ENCODE data around the gene FCSK.

Gene FCSK

GRCh38 chr16:70457446-70458166 lies 3.2 kb downstream of the FCSK start:
- no peak for DNase-seq

DNA sequence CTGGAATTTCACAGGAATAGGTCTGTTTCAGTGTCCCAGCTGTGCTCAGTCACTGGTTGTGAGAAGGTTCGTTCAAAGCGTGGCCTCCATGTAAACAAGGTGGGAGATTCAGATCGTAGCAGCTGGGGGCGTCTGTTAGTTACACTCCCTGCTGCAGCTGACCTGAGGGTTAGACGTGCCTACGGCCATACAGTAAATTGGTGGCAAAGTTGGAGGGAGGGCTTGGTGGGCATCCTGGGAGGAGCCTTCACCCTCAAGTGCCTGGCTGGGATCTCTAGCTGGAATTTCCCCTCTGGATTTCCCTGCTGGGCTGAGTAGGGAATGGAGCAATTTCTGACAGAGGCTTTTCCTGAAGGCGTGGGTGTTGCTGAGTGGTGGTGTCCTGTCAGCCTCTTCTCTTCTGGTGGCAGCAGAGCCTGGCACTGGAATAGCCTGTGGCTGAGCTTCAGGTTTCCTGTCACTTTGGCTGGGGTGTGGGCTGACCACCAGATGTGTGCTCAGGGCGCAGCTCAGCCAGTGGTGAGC lies 6.4 kb downstream of the FCSK start:
- no peak for DNase-seq

GRCh38 chr16:70463235-70463634 lies 8.8 kb downstream of the FCSK start:
- no peak for DNase-seq

DNA sequence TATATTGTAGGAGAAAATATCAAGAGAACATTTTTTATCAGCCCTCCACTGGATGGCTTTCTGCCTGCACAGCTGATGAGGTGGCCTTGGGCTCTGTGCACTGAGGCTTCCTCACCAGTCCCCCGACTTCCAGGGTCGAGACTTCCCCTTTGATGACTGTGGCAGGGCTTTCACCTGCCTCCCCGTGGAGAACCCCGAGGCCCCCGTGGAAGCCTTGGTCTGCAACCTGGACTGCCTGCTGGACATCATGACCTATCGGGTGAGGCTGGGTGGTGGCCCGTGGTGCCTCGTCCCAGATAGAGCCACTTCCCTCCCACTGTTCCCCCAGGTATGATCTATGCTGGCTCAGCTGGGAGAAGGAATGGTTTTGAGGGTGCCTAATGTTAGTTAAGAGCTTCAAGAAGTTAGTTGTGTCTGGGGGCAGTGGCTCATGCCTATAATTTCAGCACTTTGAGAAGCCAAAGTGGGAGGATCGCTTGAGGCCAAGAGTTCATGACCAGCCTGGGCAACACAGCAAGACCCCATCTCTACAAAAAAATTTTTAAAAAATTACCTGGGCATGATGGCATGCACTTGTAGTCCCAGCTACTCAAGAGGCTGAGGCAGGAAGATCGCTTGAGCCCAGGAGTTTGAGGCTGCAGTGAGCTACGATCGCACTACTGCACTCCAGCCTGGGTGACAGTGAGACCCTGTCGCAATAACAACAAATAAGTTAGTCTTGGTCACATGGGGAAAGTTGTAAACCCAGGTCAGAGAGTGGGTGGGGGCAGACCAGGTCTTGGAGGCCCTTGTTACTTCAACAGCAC lies 11.8 kb downstream of the FCSK start:
- DNase-seq: no peak

GRCh38 chr16:70466805-70467076 lies 12.3 kb downstream of the FCSK start:
- DNase-seq: no peak

DNA sequence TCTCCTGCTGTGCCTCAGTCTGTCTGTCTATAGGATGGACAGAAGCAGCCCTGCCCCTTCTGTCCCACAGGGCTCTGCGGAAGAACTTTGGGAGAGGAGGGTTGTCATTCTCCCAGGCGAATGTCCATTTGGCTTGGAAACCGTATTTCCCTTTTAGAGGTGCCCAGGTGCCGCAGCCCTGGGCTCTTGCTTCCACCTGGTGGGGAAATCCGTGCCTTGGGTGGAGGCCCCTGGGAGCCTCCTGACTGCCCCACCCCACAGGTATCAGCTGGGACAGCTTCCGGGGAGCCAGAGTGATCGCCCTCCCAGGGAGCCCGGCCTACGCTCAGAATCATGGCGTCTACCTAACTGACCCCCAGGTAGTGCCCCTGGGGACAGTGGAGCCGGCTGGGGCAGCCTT lies 12.7 kb downstream of the FCSK start:
- no peak for DNase-seq

DNA sequence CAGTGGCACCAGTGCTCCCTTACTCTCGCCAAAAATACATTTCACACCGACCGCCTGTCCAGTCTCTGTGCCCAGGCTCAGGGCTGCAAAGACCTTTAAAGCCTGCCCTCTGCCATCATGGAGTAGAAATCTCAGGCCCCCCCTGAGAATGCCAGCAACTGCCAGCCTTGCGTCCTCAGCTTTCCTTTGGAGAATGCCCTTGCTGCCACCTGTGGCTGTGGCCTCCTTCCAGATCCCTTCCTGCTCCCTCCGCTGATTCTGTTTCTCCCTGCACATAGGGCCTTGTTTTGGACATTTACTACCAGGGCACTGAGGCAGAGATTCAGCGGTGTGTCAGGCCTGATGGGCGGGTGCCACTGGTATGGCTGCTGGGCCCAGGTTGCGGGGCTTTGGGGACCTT lies 13.2 kb downstream of the FCSK start:
- no peak for DNase-seq

GRCh38 chr16:70468776-70469525 lies 14.6 kb downstream of the FCSK start:
- DNase-seq: no peak

- DNase-seq: no peak
Measured at GRCh38 chr16:70470141-70470926, 15.9 kb downstream of the FCSK start.

DNA sequence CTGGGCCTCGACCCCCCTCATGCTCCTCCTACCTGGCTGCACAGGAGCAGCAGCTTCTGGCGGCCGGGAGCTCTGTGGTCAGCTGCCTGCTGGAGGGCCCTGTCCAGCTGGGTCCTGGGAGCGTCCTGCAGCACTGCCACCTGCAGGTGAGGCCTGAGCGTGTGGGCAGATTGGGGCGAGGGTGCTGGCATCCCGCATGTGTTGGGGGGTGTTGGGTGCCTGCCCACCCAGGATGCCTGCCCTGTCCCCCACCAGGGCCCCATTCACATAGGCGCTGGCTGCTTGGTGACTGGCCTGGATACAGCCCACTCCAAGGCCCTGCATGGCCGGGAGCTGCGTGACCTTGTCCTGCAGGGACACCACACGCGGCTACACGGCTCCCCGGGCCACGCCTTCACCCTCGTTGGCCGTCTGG lies 16.5 kb downstream of the FCSK start:
- DNase-seq: no peak

GRCh38 chr16:70472786-70473433 lies 18.5 kb downstream of the FCSK start:
- DNase-seq: no peak

GRCh38 chr16:70473446-70474319 lies 19.3 kb downstream of the FCSK start:
- DNase-seq: no peak

GRCh38 chr16:70474320-70475053 lies 20.1 kb downstream of the FCSK start:
- no peak for DNase-seq

DNA sequence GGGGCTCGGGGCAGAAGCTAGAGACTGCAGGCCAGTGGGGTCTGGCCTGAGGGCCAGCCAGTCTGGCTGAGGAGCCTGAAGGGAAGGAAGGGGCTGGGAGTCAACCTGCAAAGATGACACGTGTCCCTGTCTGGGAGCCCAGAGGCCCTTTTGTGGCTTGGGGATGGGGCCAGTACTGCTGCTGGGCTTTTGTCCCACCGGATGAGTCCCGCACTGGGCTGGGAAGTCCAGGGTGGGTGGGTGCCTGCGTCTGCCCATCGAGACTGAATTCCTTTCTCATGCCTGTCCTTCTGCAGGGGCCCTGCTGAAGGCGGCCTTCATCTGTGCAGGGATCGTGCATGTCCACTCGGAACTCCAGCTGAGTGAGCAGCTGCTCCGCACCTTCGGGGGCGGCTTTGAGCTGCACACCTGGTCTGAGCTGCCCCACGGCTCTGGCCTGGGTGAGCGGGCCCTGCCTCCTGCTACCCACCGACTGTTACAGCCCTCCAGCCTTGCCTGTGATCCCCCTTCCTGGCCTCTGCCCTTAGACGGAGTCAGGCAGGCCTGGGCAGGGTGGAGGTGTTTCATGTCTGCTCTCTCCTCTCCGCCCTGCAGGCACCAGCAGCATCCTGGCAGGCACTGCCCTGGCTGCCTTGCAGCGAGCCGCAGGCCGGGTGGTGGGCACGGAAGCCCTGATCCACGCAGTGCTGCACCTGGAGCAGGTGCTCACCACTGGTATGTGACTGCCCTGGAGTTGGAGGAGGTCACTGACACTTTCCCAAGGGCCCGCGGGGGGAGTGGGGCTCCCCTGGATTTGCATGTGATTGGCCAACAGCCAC lies 20.9 kb downstream of the FCSK start:
- no peak for DNase-seq

DNA sequence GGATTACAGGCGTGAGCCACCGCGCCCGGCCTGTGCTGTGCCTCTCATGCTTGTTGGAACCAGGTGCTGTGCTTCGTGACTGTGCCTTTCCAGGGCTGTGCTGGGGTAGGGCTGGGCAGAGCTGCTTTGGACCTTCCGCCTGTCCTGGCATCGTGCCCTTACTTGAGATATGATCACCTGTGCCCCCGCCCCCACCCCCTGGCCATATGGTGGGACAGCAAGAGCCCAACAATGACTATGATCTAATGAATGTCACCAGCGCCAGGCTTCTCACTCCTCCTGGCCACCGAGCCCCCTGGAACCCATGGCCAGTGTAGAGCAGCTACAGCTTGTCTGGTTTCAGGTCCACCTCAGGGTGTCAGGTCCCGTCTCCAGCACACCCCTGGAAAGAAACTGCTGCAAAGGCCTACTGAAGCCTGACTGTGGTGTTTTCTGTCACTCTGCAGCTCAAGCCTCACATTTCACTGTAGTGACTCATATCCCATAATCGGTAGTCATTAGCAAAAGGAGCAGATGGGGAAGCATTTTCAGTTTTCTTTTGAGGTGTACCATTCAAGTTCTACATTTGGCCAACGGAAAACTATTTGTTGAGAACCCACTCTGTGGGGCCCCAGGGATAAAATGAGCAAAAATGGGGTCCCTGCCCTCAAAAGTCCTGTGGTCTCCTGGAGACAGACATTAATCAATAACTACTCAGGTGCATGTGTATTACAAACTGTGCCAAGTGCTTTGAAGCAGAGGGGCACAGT lies 22.1 kb downstream of the FCSK start:
- DNase-seq: no peak

GRCh38 chr16:70478169-70478568 lies 23.8 kb downstream of the FCSK start:
- DNase-seq: no peak

- DNase-seq: no peak
Measured at GRCh38 chr16:70478912-70479341, 24.5 kb downstream of the FCSK start.

DNA sequence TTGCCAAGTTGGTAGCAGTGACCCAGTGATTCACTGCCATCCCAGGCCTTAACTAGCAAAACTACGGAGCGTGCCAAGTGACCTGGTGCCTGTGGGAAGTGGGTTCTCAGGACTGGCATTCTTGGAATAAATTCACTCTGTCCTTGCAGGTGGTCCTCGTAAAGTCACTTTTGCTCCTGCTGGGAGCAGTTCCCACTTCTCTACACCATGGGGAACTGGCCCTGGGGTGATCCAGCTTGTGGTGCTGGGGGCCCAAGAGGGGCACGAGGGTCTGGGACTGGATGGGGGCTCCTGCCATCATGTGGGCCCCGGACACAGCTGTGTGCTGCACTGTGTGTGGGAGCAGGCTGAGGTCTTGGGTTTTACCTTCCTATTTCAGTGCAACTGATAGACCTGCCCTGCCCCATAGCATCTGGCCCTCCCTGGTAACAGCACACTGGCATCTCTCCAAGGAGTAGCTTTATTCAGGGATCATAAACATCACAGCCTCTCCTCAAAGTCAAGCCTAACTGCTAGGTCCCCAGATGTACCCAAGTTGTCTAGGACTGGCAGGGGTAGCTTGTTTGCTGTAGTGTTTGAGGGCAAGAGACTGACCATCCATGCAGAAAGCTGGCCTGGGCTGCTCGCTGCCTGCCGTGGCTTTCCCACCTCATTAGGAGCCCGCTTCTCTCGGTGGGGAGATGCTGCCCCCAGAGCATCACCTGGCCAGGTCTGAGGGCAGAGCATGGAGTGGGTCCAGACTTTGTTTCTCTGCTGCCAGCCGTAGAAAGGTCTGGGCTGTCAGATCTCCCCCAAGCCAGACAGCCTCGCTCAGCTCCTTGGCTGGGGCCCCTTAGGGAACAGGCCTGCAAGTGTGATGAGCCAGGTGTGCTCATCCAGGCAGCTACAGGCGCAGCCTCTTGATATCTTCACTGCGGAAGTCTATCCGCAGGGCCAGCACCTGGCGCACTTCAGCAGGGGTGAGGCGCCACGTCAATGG lies 26.0 kb downstream of the FCSK start:
- no peak for DNase-seq
